Skeletal muscle satellite cell (primary cell): Measurements from ENCODE around the gene B3GALNT2. TPM values are rescaled to one million over a fixed set of nuclear protein-coding genes. Genes with fewer than 3 reads are reported as not detected.
"Not testable (repeated sequence)": the region's sequence is repeated elsewhere in the genome, so short reads cannot be mapped to it uniquely, and the experiment has no call there.

Experiments used
- H3K27me3 ChIP-seq: 2 replicates; pipeline ENCODE4 v1.7.0; 2013; ENCODE audit warnings: low read length; ENCODE audit not compliant: control insufficient read depth, insufficient read depth
- H3K36me3 ChIP-seq: 2 replicates; pipeline ENCODE4 v1.7.0; 2013; ENCODE audit warnings: mild to moderate bottlenecking, control low read depth, low read length; ENCODE audit not compliant: insufficient read depth
- H3K4me1 ChIP-seq: 2 replicates; pipeline ENCODE4 v1.7.0; 2013; ENCODE audit warnings: low read length; ENCODE audit not compliant: control insufficient read depth, insufficient read depth
- H3K4me2 ChIP-seq: 2 replicates; pipeline ENCODE4 v1.7.0; 2013; ENCODE audit warnings: mild to moderate bottlenecking, low read length
- H3K4me3 ChIP-seq: 2 replicates; pipeline ENCODE4 v1.7.0; 2013; ENCODE audit warnings: low read length
- H3K9ac ChIP-seq: 2 replicates; pipeline ENCODE4 v1.7.0; 2013; ENCODE audit warnings: mild to moderate bottlenecking, low read depth, low read length, moderate library complexity
- H3K9me3 ChIP-seq: replicated peaks from 2 replicates; pipeline ENCODE4 v1.7.0; 2013; ENCODE audit warnings: mild to moderate bottlenecking, control low read depth, low read length
- total RNA-seq: library from RNA; depleted of rRNA; stranded (reverse); fragments of >200 nt; gene quantifications from 2 replicates; pipeline ENCODE4 v1.2.3, GENCODE V29; 2012; rRNA removed

The B3GALNT2 gene
- total RNA-seq: 37.4 and 44.6 TPM in 2 replicates

DNA sequence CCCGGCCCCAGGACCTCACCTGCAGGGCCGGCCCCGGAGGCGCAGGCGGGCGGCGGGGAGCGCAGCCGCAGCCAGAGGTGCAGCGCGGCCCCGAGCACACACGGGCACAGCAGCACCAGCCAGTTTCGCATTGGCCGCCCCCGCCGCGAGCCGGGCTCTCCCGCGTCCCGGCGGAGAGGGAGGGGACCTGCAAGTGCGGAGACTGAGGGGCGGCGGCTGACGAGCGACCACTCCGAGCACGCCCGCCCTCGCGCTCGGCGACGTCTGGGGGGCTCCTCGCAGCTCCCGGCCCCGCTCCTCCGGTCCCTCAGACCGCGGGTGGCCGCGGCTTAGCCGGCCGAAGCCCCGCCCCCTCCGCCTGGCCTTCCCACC, at the start of gene B3GALNT2:
TSS of gene B3GALNT2 (minus strand) at position 331 of the 372 bp plus-strand sequence. CDS start at position 131, 200 bp downstream.
- Histone ChIP-seq H3K36me3 (no peaks in the 10 kb centered on the region), H3K4me3 (peak within 1 kb of the TSS; percentile 97), H3K9ac (peak within 1 kb of the TSS; percentile 92), H3K9me3 (no peaks in the 10 kb centered on the region), H3K27me3 (no peaks in the 10 kb centered on the region), H3K4me2 (peak within 1 kb of the TSS; percentile 91), H3K4me1 (peaks cover 3% of the 10 kb centered on the region)

DNA sequence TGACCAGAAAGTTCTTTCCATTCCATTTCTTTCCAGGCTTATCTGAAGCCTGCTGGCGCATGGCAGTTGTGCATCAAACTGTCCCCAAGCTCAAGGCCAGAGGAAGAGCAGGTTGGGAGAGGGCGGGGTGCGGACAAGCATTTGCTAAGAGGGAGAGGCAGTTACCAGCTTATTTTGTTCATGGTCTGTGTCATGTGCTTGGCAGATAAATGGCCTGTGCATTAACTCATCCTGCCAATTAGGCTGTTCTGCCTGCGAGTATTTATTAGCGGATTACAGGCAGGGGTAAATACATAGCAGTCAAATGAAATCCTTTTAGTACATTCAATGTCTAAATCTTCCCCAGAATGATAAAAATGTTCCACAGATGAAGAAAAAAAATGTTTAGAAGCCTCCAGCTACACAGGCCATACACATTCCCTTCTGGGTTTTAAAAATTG, 48.9 kb upstream of the B3GALNT2 start:
- no peaks in the 10 kb centered on the region for H3K4me1 ChIP-seq
- H3K4me2 ChIP-seq: no peak overlapping the region
- no peaks in the 10 kb centered on the region for H3K9me3 ChIP-seq
- H3K27me3 ChIP-seq: no peaks in the 10 kb centered on the region
- H3K4me3 ChIP-seq: no peak overlapping the region
- H3K9ac ChIP-seq: no peak overlapping the region
- no peaks in the 10 kb centered on the region for H3K36me3 ChIP-seq

GRCh38 chr1:235552146-235552716, 48.0 kb upstream of the B3GALNT2 start:
- Histone ChIP-seq H3K36me3 (no peaks in the 10 kb centered on the region), H3K27me3 (no peaks in the 10 kb centered on the region), H3K9ac (no peak overlapping the region), H3K9me3 (no peaks in the 10 kb centered on the region), H3K4me3 (no peak overlapping the region), H3K4me2 (no peak overlapping the region), H3K4me1 (no peaks in the 10 kb centered on the region)

DNA sequence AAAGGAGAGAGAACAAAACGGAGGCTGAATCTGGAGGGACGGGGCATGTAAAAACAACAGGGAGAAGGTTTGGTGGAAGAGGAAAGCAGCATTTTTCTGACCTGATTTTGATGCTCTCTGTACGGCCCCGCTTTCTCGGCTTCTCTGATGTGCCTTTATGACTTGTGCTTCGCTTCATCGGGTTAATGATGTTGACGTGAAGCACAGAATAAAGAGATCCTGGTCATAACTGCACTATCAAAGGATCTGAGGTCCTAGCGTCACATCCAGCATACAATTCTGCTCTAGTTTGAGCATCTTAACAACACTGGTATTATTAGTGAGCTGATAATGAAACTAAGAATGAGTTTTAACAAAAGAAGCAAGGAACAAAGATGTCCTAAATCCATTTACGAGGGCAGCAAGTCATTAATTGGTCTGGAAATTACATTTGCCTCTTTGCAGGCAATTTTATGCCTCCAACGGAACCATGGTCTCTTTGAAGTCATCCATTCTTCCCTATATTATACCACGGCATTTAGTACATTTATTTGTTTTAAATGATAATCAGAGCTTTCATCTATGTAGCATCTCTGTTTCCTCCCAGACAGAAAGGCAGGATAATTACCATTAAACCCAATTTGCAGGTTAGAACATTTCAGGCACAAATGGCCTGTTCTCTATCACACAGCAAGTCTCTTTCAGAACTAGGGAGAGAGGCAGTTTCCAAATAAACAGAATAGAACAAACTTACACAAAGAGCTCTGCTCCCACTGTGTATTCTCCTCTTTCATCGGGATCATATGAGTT, 45.3 kb upstream of the B3GALNT2 start:
- Histone ChIP-seq H3K4me3 (no peak overlapping the region), H3K36me3 (no peaks in the 10 kb centered on the region), H3K27me3 (peaks cover 2% of the 10 kb centered on the region), H3K9me3 (no peaks in the 10 kb centered on the region), H3K4me1 (no peaks in the 10 kb centered on the region), H3K9ac (no peak overlapping the region), H3K4me2 (no peak overlapping the region)

DNA sequence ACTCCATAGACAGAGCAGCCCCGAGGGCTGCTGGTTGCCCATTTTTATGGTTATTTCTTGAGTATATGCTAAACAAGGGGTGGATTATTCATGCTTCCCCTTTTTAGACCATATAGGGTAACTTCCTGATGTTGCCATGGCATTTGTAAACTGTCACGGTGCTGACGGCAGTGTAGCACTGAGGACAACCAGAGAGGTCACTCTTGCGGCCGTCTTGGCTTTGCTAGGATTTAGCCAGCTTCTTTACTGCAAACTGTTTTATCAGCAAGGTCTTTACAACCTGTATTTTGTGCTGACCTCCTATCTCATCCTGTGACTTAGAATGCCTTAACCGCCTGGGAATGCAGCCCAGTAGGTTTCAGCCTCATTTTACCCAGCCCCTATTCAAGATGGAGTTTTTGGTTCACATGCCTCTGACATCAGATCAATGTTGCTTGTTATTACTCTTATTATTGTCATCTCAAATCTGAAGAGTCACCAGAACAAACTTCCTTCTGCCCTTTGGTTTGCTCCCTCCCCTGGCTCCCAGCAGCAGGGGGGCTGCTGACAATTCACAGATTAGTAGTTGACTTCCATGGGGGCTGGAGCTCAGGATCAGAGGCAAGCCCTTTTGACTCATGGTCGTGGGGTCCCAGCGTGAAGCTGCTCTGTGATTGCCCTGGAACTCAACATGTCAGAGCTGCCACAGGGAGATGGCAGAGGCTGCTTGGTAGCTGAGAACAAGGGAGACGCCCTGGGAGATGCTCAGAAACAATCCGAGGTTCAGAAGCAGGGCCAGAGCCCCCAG, 42.3 kb upstream of the B3GALNT2 start:
- H3K4me3 ChIP-seq, H3K4me1 ChIP-seq, H3K27me3 ChIP-seq, H3K36me3 ChIP-seq, H3K9ac ChIP-seq, H3K4me2 ChIP-seq, H3K9me3 ChIP-seq: not testable (repeated sequence)

DNA sequence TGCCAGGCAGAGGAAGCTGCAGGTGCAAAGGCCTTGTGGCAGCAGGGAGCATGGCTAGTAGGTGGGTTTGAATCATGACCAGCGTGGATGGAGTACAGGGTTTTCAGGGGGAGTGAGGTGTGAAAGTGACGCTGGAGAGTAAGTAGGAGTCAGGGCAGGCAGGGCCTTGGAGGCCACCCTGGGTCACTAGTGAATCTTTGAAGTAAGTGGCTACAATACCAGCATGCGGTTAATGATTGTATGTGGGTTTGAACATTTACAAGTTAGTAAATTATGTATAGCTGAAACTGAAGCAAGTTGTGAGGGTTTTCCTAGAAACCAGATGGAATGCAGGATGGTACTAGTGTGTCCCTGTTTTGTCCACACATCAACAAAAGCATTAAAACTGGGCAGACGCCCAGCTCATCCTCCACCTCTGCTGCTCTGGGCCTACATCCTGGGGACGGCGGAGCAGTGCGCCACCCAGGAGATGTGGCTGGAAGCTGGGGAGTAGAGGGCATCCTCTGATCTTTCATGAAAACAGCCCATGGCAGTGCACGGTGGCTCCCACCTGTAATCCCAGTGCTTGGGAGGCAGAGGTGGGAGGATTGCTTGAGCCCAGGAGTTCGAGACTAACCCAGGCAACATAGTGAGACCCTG, 41.2 kb upstream of the B3GALNT2 start:
- Histone ChIP-seq H3K9ac (no peak overlapping the region), H3K4me2 (no peak overlapping the region), H3K4me1 (no peaks in the 10 kb centered on the region), H3K27me3 (peaks cover 2% of the 10 kb centered on the region), H3K4me3 (no peak overlapping the region), H3K9me3 (no peaks in the 10 kb centered on the region), H3K36me3 (no peaks in the 10 kb centered on the region)

DNA sequence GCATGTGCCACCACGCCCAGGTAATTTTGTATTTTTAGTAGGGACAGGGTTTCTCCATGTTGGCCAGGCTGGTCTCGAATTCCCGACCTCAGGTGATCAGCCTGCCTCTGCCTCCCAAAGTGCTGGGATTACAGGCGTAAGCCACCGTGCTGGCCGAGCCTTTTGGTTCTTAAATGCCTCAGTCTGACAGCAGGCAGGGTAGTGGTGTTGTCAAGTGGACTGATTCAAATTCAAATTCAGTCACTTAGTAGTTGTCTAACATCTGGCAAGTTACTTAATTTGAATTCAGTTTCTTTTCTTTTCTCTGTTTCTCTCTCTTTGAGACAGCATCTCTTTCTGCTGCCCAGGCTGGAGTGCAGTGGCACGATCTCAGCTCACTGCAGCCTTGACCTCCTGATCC, 38.6 kb upstream of the B3GALNT2 start:
- not testable (repeated sequence) for H3K4me2 ChIP-seq, H3K4me3 ChIP-seq, H3K36me3 ChIP-seq, H3K27me3 ChIP-seq, H3K9me3 ChIP-seq, H3K4me1 ChIP-seq, H3K9ac ChIP-seq

DNA sequence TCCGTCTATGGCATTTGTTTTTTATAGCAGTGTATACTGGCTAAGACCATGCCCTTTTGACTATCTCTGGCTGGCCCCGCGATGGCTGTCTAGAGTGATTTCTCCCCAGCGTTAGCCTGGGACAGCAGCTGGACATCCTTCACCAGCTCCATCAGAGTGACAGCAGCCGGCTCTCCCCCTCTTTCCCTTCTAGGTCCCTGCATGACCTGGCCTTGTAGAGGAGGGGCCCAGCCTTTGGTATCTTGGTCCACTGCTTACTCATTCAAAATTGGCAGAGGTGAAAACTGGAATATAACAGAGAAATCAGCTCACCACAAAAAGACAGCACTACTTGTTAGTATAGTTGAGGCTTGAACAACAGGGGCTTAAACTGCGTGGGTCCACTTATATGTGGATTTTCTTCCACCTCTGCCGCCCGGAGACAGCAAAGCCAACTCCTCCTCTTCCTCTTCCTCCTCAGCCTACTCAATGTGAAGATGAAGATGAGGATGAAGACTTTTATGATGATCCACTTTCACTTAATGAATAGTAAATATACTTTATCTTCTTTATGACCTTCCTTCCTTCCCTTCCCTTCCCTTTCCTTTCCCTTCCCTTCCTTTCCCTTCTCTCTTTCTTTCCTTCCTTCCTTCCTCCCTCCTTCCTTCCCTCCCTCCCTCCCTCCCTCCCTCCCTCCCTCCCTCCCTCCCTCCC, 29.4 kb upstream of the B3GALNT2 start:
- Histone ChIP-seq H3K4me1 (peaks cover 22% of the 10 kb centered on the region), H3K4me2 (no peak overlapping the region), H3K9ac (no peak overlapping the region), H3K4me3 (no peak overlapping the region), H3K27me3 (no peaks in the 10 kb centered on the region), H3K9me3 (no peaks in the 10 kb centered on the region), H3K36me3 (no peaks in the 10 kb centered on the region)

GRCh38 chr1:235532360-235532759, 28.1 kb upstream of the B3GALNT2 start:
- H3K9me3 ChIP-seq: no peaks in the 10 kb centered on the region
- peak overlapping the region; percentile 39 for H3K4me2 ChIP-seq
- H3K4me3 ChIP-seq: no peak overlapping the region
- H3K4me1 ChIP-seq: peaks cover 22% of the 10 kb centered on the region
- H3K27me3 ChIP-seq: no peaks in the 10 kb centered on the region
- no peaks in the 10 kb centered on the region for H3K36me3 ChIP-seq
- peak overlapping the region; percentile 29 for H3K9ac ChIP-seq

GRCh38 chr1:235527196-235527814, 23.1 kb upstream of the B3GALNT2 start:
- H3K27me3 ChIP-seq: no peaks in the 10 kb centered on the region
- H3K9ac ChIP-seq: no peak overlapping the region
- peaks cover 7% of the 10 kb centered on the region for H3K4me1 ChIP-seq
- H3K4me3 ChIP-seq: no peak overlapping the region
- no peaks in the 10 kb centered on the region for H3K9me3 ChIP-seq
- H3K36me3 ChIP-seq: no peaks in the 10 kb centered on the region
- H3K4me2 ChIP-seq: no peak overlapping the region
